ENCODE measurements around the gene NPHP4.
"Not testable (repeated sequence)": the region's sequence is repeated elsewhere in the genome, so short reads cannot be mapped to it uniquely, and the experiment has no call there.

The NPHP4 gene

DNA sequence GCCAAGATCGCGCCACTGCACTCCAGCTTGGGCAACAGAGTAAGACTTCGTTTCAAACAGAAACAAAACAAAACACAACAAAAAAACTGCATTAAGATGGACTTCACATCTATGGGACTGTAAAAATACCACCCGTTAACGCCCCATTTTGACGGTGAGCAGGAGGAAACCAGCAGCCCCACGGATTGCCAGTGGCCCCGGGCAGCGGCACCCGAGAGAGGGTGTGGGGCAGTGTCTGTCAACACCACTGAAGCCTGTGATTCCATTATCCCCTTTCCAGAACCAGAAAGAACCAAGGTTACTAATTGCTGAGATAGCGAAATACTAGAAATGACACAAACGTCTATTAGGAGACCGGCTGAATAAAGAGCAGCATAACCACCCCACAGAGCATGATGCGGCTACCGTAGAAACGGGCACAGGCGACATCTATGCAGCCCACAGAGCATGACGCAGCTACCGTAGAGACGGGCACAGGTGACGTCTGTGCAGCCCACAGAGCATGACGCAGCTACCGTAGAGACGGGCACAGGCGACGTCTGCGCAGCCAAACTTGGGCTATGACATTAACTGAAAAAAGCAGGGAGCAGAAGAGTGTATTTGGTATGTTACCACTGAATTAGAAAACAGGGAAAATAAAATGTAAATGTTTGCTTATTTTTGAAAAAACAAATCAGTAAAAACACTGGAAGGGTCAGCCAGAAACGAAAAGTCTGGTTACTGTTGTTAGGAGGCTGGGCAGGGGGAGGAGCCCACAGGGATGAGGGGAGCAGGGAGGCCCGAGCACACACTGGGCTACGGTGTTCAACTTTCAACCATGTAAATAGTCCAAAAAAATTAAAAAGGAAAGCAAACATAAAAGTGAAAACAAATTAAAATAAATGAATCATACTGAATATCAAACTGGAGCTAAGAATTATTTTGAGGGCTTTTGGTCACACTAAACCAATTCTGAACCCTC lies 96.5 kb downstream of the NPHP4 start:
- Histone ChIP-seq H3K4me3 (ENCODE audit: extremely low read depth, insufficient read depth, low read length, poor library complexity, severe bottlenecking) (no peak overlapping the region), H3K9me3 (ENCODE audit: control insufficient read depth, low read length) (peaks cover 3% of the 10 kb centered on the region), H3K4me1 (ENCODE audit: control insufficient read depth, insufficient read depth, low read length, poor library complexity, severe bottlenecking) (peaks cover 4% of the 10 kb centered on the region), H3K27ac (ENCODE audit: low read depth, low read length, severe bottlenecking) (no peak overlapping the region), H3K36me3 (ENCODE audit: control insufficient read depth, insufficient read depth, low read length) (no peaks in the 10 kb centered on the region)
- 92 to 97% methylated on average over 26 to 28 of the region's 30 CpGs for WGBS, 2 experiments (ENCODE audit: insufficient coverage in 2 of 2)

DNA sequence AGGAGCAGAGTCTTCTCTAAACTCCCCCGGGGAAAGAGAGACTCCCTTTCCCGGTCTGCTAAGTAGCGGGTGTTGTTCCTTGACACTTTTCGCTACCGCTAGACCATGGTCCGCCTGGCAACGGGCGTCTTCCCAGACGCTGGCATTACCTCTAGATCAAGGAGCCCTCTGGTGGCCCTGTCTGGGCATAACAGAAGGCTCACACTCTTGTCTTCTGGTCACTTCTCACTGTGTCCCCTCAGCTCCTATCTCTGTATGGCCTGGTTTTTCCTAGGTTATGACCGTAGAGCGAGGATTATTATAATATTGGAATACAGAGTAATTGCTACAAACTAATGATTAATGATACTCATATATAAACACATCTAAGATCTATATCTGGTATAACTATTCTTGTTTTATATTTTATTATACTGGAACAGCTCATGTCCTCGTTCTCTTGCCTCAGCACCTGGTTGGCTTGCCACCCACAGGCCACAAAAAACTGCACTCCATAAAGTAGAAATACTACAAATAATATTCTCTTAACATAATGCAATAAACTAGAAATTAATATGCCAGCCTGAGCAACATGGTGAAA lies 98.4 kb downstream of the NPHP4 start:
- H3K27ac ChIP-seq (ENCODE audit: low read depth, low read length, severe bottlenecking); H3K36me3 ChIP-seq (ENCODE audit: control insufficient read depth, insufficient read depth, low read length); H3K9me3 ChIP-seq (ENCODE audit: control insufficient read depth, low read length); H3K4me3 ChIP-seq (ENCODE audit: extremely low read depth, insufficient read depth, low read length, poor library complexity, severe bottlenecking): not testable (repeated sequence)
- WGBS, 2 experiments (ENCODE audit: insufficient coverage in 2 of 2), result 85 to 87% methylated on average over 5 to 9 of the region's 12 CpGs
- H3K4me1 ChIP-seq (ENCODE audit: control insufficient read depth, insufficient read depth, low read length, poor library complexity, severe bottlenecking), result peaks cover 10% of the 10 kb centered on the region

DNA sequence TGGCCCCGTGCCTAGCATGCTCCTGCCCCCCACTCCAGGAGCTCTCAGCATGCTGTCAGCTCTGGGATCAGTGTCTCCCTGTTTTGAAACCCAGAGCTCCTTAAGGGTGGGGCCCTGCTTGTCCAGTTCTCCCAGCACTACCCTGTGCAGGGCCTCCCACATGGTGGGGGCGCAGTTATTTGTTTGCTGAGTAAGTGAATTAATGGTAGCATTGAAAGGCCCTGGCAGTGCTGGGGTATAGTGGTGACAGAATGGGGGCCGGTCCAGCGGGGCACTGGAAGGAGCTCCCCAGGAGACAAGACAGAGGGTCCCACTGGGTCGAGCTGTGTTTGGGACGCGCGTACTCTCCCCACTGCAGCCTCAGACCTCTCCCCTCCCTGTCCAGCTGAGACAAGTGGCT lies 99.9 kb downstream of the NPHP4 start:
- Histone ChIP-seq H3K4me1 (ENCODE audit: control insufficient read depth, insufficient read depth, low read length, poor library complexity, severe bottlenecking) (peaks cover 10% of the 10 kb centered on the region), H3K9me3 (ENCODE audit: control insufficient read depth, low read length) (peaks cover 3% of the 10 kb centered on the region), H3K36me3 (ENCODE audit: control insufficient read depth, insufficient read depth, low read length) (no peaks in the 10 kb centered on the region), H3K4me3 (ENCODE audit: extremely low read depth, insufficient read depth, low read length, poor library complexity, severe bottlenecking) (no peak overlapping the region), H3K27ac (ENCODE audit: low read depth, low read length, severe bottlenecking) (no peak overlapping the region)
- WGBS, 2 experiments (ENCODE audit: insufficient coverage in 2 of 2), result 75 to 80% methylated on average over 1 to 7 of the region's 8 CpGs

DNA sequence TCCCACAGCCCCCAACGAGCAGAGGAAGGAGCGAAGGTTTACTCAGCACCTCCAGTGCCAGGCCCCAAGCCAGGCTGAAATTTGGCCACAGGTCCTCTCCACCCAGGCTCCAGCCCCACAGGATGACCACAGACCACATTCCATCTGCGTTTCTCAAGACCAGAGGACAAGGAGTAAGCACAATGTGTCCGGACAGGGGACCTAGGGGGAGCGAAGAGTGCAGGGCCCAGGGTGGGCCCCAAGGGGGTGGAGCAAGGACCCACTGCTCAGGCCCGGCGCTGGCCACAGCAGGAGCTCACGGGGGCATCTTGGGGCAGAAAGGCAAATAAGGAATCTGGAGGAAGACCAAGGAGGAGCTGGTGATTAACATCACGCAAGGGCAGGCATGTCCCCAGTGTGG lies 100.5 kb downstream of the NPHP4 start:
- Histone ChIP-seq H3K27ac (ENCODE audit: low read depth, low read length, severe bottlenecking) (no peak overlapping the region), H3K4me3 (ENCODE audit: extremely low read depth, insufficient read depth, low read length, poor library complexity, severe bottlenecking) (no peak overlapping the region), H3K36me3 (ENCODE audit: control insufficient read depth, insufficient read depth, low read length) (no peaks in the 10 kb centered on the region), H3K4me1 (ENCODE audit: control insufficient read depth, insufficient read depth, low read length, poor library complexity, severe bottlenecking) (peaks cover 9% of the 10 kb centered on the region), H3K9me3 (ENCODE audit: control insufficient read depth, low read length) (peaks cover 3% of the 10 kb centered on the region)
- 88 to 89% methylated on average over 9 of the region's 9 CpGs for whole genome bisulfite sequencing, 2 experiments (ENCODE audit: insufficient coverage in 2 of 2)

DNA sequence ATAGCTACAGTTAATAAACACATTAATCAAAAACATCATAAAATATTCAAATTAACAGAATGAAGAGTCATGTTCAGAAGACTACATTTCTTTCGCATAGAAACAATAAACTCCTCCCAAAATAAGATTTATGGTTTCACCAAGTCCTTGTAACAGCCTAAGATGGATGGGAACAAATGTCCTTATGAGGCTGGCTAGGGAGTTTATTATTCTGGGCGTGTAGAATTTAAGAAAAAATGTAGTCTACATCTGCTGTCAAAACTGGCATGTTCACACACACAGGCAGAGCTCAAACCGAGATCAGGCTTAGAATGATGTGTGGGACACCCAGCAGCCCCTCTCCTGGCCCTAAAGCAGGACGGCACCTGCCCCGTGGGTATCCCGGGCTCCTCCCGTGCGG lies 101.1 kb downstream of the NPHP4 start:
- Histone ChIP-seq H3K9me3 (ENCODE audit: control insufficient read depth, low read length) (peaks cover 3% of the 10 kb centered on the region), H3K27ac (ENCODE audit: low read depth, low read length, severe bottlenecking) (no peak overlapping the region), H3K4me1 (ENCODE audit: control insufficient read depth, insufficient read depth, low read length, poor library complexity, severe bottlenecking) (peaks cover 7% of the 10 kb centered on the region), H3K4me3 (ENCODE audit: extremely low read depth, insufficient read depth, low read length, poor library complexity, severe bottlenecking) (no peak overlapping the region), H3K36me3 (ENCODE audit: control insufficient read depth, insufficient read depth, low read length) (no peaks in the 10 kb centered on the region)
- 94 to 99% methylated on average over 6 to 7 of the region's 8 CpGs for WGBS, 2 experiments (ENCODE audit: insufficient coverage in 2 of 2)

DNA sequence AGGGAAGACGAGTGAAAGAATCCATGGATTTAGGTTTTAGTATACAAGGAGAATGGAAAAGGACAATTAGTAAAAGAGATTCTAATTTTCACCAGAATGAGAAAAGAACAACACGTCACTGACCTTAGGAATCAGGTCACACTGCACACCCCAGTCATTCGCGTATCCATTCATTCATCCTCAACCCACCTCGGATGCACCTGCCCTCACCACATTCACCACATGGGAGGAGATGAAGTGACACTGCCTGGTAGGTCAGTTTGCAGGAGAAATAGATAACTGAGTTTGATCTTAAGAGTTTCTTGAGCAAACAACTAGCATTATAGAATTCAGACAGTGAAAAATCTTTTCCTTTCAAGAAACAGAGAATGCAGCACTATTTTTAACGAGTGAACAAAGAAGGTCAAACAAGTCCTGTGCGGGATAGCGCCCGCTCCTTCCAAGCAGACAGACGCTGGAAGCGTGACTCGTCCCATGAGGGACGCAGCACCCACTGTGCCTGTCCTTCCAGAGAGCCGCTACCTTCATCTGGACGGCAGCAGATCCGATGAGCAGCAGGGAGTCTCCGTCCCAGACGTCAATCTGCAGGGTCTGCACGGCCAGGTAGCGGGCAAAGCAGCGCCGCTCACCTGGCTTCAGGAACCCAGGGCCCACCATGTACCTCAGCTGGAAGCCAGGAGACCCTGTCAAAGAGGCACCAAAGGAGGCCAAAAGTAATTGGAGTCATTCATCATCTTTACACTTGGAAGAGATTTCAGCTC lies 101.7 kb downstream of the NPHP4 start:
- Histone ChIP-seq H3K27ac (ENCODE audit: low read depth, low read length, severe bottlenecking) (no peak overlapping the region), H3K4me1 (ENCODE audit: control insufficient read depth, insufficient read depth, low read length, poor library complexity, severe bottlenecking) (peaks cover 7% of the 10 kb centered on the region)
- 92 to 96% methylated on average over 18 to 20 of the region's 22 CpGs for WGBS, 2 experiments (ENCODE audit: insufficient coverage in 2 of 2)

DNA sequence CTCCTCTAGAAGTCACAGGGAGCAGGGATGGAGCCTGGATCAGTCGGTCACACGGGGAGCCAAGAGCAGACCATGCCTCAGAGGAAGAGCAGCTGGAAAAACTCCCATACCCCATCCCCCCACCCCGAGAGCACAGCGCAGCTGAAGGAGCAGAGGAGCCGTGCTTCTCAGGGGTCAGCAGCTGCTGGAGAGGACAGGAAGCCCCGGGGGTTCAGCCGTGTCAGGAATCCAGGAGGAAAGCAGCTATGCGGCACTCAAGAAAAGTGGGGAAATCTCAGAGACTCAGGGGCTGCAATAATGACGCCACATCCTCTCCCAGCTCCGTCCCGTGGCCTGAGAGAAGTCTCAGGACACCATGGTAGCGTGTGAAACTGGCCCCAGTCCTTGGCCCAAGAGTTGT lies 102.3 kb downstream of the NPHP4 start:
- Histone ChIP-seq H3K27ac (ENCODE audit: low read depth, low read length, severe bottlenecking) (no peak overlapping the region), H3K9me3 (ENCODE audit: control insufficient read depth, low read length) (peaks cover 3% of the 10 kb centered on the region), H3K4me3 (ENCODE audit: extremely low read depth, insufficient read depth, low read length, poor library complexity, severe bottlenecking) (no peak overlapping the region), H3K36me3 (ENCODE audit: control insufficient read depth, insufficient read depth, low read length) (no peaks in the 10 kb centered on the region), H3K4me1 (ENCODE audit: control insufficient read depth, insufficient read depth, low read length, poor library complexity, severe bottlenecking) (peaks cover 7% of the 10 kb centered on the region)
- 84 to 89% methylated on average over 8 to 10 of the region's 12 CpGs for WGBS, 2 experiments (ENCODE audit: insufficient coverage in 2 of 2)

More for the DNA sequence above, 101.7 kb downstream of the NPHP4 start:
- H3K9me3 ChIP-seq (ENCODE audit: control insufficient read depth, low read length), result peaks cover 3% of the 10 kb centered on the region
- no peaks in the 10 kb centered on the region for H3K36me3 ChIP-seq (ENCODE audit: control insufficient read depth, insufficient read depth, low read length)
- H3K4me3 ChIP-seq (ENCODE audit: extremely low read depth, insufficient read depth, low read length, poor library complexity, severe bottlenecking), result no peak overlapping the region

DNA sequence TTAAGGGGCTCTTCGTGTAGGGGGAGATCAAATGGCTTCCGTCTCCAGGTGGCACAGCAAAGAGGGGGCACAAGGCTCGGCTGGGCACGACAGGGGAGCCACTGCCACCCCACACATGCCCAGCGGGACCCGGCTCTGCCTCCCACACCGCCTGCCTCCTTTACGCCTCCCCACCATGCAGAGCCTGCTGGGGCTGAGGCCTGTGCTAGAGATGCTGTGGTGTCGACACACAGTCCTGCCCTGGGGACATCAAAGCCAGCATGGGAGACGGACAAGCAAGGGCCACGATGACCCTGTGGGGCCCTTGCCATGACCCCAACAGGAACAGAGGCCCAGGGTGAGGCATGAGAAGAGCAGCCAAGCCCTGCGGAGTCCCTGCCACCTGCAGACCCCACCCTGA lies 102.8 kb downstream of the NPHP4 start:
- Histone ChIP-seq H3K4me3 (ENCODE audit: extremely low read depth, insufficient read depth, low read length, poor library complexity, severe bottlenecking) (no peak overlapping the region), H3K36me3 (ENCODE audit: control insufficient read depth, insufficient read depth, low read length) (no peaks in the 10 kb centered on the region), H3K27ac (ENCODE audit: low read depth, low read length, severe bottlenecking) (no peak overlapping the region), H3K4me1 (ENCODE audit: control insufficient read depth, insufficient read depth, low read length, poor library complexity, severe bottlenecking) (peaks cover 7% of the 10 kb centered on the region), H3K9me3 (ENCODE audit: control insufficient read depth, low read length) (no peaks in the 10 kb centered on the region)
- WGBS, 2 experiments (ENCODE audit: insufficient coverage in 2 of 2), result 91% methylated on average over 10 to 11 of the region's 12 CpGs

DNA sequence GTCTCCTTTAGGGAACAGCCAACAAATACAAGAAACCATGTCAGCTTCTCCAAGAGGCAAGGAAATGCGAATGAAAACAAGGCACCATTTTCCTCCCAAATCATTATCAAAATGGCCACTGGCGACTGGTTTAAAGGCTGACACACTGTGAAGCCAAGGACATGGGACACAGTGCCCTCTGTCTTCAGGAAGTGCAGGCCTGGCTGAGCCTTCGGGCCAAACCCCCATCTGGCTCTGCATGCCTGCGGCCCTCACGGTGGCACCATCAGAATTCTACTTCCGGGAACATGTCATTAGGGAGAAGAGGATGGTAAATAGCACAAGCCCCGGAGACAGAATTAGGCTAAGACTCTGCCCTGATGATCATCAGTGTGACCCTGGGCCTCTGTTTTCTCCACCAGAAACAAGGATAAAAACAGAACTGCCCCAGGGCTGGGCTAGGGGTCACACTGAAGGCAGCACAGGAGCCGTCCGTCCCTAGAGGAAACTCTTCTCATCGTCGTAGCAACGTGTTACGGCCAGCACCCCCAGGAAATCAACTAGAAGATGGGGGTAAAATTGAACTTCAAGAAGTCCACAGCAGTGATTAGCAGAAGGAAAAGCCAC lies 103.5 kb downstream of the NPHP4 start:
- no peak overlapping the region for H3K4me3 ChIP-seq (ENCODE audit: extremely low read depth, insufficient read depth, low read length, poor library complexity, severe bottlenecking)
- H3K27ac ChIP-seq (ENCODE audit: low read depth, low read length, severe bottlenecking), result peak overlapping the region; percentile 29
- no peaks in the 10 kb centered on the region for H3K9me3 ChIP-seq (ENCODE audit: control insufficient read depth, low read length)
- WGBS, 2 experiments (ENCODE audit: insufficient coverage in 2 of 2), result 81 to 89% methylated on average over 13 of the region's 13 CpGs
- peaks cover 7% of the 10 kb centered on the region for H3K4me1 ChIP-seq (ENCODE audit: control insufficient read depth, insufficient read depth, low read length, poor library complexity, severe bottlenecking)
- H3K36me3 ChIP-seq (ENCODE audit: control insufficient read depth, insufficient read depth, low read length), result no peaks in the 10 kb centered on the region

DNA sequence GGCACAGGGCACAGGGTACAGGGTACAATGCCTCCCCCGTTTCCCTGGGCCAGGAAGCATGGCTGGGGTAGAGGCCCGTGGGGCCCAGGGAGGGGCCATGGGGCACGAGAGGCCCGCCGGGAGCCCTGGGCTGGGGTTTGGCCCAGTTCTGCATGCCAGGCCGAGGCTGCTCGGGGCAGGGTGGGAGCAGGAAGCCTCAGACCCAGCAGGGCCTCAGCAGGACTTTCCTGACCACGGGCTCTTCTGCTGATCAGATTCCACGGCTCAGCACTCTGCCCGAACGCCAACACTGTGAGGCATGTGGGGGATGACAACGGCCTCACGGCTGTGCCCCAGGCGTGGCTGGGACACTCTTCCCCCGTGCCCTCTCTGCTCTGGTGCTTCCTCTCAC lies 104.3 kb downstream of the NPHP4 start:
- Histone ChIP-seq H3K27ac (ENCODE audit: low read depth, low read length, severe bottlenecking) (no peak overlapping the region), H3K4me3 (ENCODE audit: extremely low read depth, insufficient read depth, low read length, poor library complexity, severe bottlenecking) (no peak overlapping the region), H3K36me3 (ENCODE audit: control insufficient read depth, insufficient read depth, low read length) (no peaks in the 10 kb centered on the region), H3K9me3 (ENCODE audit: control insufficient read depth, low read length) (no peaks in the 10 kb centered on the region), H3K4me1 (ENCODE audit: control insufficient read depth, insufficient read depth, low read length, poor library complexity, severe bottlenecking) (peaks cover 7% of the 10 kb centered on the region)
- 88% methylated on average over 14 to 15 of the region's 15 CpGs for WGBS, 2 experiments (ENCODE audit: insufficient coverage in 2 of 2)
